GM19240 (cell line): ENCODE results near the gene PGM2.
"Not testable (repeated sequence)": the region's sequence is repeated elsewhere in the genome, so short reads cannot be mapped to it uniquely, and the experiment has no call there.

Source experiments
- DNase-seq: peaks from one replicate; pipeline ENCODE4 v3.0.0; 2011; ENCODE audit warnings: low spot score; ENCODE audit not compliant: insufficient read length

The PGM2 gene

DNA sequence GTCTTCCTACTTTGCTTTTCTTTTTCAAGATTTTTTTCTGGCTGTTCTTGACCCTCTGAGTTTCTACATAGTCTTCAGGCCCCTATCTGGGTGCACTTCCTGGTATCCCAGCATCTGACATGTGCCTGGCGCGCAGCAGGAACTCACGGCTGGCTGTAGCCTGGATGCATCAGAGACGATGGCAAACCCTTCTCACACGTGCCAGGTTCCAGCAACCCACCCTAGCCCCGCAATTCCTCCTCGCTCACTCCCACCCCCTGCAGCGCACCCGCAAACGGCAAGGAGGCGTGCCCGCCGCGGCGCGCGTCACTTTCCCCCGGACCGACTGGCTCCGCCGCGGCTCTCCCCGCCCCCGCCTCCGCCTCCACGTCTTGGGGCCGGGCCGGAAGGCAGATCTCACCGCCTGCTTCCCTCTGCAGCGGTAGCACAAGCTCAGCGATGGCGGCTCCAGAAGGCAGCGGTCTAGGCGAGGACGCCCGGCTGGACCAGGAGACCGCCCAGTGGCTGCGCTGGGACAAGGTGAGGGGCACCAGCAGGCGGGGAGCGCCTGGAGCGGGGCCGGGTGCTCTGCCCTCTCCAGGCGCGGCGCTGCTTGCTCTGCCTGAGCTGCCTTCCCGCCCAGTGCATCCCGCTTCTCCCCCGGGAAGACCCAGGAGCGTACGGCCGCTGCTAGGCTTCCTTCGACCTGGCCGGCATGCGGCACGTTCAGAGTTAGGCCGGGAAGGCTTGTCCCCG, at the start of gene PGM2:
Gene PGM2 (plus strand): TSS at position 392 of the 735 bp plus-strand sequence. CDS start 47 bp downstream, at position 439.
- peak; percentile 86 for DNase-seq

DNA sequence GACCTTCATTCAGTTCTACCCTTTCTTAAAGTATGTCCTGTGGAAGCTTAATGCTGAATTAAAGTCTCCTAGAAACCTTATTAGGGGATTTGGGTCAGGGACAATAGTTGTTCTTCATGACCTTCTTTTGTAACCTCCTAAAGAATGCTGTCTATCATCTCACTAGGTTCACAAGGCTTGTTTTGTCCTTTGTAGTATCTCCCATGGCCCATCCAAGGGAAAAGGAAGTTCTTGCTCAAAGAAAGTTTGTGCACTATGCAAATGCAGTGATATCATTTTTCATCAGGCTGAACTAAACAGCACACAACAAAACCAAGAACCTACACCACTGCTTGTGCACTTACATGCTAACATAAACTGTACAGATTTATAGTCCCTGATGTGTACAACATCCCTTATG, 46.6 kb upstream of the PGM2 start:
- DNase-seq: no peak

DNA sequence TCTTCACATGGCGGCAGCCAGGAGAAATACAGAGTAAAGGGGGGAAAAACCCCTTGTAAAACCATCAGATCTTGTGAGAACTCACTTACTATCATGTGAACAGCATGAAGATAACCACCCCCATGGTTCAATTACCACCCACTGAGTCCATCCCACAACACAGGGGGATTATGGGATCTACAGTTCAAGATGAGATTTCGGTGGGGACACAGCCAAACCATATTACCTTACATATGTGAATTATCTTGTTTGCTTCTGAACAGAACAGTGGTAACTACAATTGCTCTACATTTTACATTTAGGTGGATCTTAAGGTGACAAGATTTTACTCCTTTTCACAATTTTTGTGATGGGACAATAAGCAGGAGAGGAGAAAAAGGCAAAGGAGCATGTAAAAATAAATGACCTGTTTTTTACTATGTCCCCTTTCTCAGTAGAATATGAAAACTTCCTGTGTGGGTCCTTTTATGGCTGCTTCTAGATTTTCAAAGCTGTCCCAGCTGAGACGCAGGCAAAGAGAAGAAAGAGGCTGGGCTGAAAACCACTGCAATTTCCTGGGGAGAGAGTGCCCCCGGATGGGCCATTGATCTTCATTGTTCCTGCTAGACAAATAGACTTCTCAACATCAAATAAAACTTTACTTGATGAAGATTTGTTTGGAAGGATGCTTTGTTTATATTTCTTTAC, 45.9 kb upstream of the PGM2 start:
- DNase-seq: no peak

DNA sequence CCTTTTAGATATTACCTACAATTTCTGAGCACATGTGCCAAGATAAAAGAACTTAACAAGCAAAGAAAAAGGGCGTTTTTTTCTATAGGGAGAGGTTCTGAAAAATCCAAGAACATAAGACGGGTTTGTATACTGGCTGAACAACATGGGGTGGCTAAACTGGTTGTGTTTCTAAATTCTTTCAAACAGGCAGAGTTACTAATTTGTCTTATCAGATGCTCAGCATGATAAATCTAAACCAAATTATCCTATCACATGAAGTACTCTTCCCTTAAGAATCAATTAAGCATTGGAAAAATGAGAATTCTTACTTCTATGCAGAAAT, 45.4 kb upstream of the PGM2 start:
- DNase-seq: no peak

DNA sequence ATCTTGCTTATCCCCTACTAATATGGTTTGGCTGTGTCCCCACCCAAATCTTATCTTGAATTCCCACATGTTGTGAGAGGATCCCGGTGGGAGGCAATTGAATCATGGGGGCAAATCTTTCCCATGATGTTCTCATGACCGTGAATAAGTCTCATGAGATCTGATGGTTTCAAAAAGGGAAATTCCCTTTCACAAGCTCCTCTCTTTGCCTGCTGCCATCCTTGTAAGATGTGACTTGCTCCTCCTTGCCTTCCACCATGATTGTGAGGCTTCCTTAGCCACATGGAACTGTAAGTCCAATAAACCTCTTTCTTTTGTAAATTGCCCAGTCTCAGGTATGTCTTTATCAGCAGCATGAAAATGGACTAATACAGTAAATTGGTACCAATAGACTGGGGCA, 40.2 kb upstream of the PGM2 start:
- not testable (repeated sequence) for DNase-seq

DNA sequence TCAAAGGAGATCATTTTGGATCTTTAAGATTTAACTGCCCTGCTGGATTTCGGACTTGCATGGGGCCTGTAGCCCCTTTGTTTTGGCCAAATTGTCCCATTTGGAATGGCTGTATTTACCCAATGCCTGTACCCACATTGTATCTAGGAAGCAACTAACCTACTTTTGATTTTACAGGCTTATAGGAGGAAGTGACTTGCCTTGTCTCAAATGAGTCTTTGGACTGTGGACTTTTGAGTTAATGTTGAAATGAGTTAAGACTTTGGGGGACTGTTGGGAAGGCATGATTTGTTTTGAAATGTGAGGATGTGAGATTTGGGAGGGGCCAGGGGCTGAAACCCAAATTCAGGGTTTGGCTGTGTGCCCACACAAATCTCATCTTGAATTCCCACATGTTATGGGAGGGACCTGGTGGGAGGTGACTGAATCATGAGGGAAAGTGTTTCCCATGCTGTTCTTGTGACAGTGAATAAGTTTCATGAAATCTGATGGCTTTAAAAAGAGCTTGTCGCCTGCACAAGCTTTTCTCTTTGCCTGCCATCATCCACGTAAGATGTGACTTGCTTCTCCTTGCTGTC, 38.5 kb upstream of the PGM2 start:
- not testable (repeated sequence) for DNase-seq

DNA sequence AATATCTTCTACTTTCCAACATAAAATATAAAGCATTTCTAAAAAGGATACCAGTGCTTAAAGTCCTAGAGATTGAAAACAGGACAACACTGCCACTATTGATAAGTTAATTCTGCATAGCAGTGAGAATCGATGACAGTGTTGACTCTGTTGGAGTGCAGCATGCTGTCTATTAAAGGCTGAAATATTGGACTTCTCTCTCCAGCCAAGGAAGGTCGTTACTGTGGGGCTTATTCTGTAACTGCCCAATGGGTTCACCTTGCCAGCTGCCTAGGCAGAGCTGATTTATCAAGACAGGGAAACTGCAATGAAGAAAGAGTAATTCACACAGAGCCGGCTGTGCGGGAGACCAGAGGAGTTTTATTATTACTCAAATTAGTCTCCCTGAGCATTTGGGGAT, 37.7 kb upstream of the PGM2 start:
- no peak for DNase-seq

DNA sequence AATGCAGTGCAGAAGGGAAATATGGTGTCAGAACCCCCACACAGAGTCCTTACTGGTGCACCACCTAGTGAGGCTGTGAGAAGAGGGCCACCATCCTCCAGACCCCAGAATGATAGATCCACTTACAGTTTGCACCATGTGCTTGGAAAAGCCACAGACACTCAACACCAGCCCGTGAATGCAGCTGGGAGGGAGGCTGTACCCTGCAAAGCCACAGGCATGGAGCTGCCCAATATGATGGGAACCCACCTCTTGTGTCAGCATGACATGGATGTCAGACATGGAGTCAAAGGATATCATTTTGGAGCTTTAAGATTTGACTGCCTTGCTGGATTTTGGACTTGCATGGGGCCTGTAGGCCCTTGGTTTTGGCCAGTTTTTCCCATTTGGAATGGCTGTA, 34.2 kb upstream of the PGM2 start:
- DNase-seq: no peak

DNA sequence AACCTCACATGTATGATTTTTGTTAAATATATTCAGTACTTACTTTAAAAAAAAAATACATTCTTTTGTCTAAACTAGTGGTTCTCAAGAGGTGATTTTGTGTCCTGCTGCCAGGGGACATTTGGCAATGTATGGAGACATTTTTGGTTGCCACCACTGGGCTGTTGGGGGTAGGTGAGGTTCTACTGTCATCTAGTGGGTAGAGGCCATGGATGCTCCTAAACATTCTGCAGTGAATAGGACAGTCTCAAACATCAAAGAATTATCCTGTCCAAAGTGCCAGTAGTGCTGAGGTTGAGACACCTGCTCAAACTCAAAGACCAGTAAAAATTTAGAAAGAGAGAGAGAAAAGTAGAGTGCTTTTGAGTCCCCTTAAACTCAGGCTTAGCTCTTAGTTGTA, 32.9 kb upstream of the PGM2 start:
- DNase-seq: no peak

DNA sequence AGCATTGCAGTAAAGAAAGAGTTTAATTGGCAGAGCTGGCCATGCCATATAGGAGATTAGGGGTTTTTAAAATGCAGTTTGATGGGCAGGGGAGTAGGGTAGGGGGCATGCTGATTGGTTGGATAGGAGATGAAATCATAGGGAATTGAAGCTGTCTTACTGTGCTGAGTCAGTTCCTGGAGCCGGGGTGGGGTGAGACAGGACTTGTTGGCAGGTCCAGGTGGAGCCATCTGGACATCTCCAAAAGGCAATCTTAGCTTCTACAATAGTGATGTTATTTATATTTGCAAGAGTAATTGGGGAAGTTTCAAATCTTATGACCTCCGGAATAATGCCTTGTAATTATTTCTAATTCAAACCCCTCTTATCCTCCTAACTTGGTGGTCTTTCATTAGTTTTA, 32.4 kb upstream of the PGM2 start:
- DNase-seq: no peak

DNA sequence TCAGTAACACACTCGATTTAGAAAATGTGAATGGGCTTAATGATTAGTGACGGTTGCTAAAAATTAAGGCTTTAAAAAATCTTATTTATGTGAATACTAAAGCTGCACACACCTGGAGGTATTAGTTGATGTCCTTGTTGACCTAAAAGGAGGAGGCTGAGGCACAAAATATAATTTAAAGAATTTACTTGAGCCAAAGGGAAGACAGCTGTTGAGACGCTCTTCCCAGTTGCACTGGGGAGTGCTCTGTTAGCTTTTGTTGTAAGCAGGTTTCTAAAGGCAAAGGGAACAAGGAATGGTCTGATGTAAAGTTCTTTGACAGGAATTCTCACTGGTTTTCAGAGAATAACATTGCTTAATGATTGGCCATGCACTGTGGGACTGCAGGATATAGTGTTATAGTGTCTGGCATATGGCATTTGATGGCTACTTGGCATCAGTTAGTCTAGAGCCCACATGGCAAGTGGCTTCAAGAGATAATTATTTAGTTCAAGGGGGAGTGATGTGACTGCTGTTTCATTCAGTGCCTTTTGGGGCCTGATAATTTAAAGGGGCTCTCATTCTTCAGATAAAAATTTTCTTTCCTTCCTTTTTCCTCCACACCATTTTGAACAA, 30.8 kb upstream of the PGM2 start:
- no peak for DNase-seq

DNA sequence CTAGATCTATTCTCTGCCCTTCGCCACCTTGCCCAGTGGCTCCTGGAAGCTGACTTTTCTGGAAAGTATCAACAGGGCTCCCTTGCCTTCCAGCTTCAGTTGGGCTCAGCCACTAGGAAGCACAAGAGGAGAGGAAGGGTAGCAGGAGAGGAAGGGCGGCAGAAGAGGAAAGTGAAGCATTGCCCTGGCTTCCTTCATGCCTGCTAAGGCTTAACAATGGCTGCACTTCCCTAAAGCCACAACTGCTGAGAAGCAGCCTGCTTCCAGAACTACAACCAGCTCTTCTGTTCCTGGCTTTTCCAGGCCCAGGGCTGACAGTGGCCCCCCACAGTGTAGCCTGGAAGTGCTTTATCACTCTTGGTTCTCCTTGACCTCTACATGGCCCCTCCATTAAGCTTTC, 29.1 kb upstream of the PGM2 start:
- no peak for DNase-seq

DNA sequence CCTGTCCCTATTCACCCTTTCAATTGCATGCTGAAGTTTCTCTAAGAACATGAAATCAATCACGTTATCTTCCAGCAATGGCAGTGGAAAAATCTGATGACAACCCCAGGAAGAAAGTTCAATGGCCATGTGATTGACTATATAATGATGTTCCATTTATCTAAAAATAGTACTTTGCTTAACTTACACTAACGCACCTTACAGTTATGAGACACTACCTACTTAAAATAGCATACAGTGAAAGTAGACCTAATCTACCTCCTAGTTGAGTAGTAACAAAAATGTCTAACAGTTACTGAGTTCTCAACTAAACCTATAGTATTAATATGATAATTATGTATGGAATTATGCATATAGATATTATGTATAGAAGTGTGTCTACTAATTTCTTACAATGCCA, 28.6 kb upstream of the PGM2 start:
- no peak for DNase-seq

DNA sequence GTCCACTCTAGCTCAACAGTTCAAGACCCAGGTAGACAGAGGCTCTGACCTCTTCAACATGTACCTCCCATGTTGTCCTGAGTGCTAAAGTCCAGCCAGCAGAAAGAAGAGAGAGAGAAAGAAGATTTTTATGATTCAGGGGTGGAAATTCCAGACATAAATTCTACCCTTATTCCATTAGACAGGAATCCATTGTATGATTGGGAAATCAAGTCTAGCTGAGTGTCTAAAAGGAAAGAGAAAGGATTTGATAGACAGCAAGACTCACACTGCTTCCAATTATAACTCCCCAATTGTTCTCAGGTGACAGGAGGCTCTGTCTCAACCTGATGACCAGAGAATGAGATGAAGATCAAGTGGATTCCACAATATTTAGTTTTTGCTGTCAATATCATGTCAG, 27.9 kb upstream of the PGM2 start:
- DNase-seq: no peak

DNA sequence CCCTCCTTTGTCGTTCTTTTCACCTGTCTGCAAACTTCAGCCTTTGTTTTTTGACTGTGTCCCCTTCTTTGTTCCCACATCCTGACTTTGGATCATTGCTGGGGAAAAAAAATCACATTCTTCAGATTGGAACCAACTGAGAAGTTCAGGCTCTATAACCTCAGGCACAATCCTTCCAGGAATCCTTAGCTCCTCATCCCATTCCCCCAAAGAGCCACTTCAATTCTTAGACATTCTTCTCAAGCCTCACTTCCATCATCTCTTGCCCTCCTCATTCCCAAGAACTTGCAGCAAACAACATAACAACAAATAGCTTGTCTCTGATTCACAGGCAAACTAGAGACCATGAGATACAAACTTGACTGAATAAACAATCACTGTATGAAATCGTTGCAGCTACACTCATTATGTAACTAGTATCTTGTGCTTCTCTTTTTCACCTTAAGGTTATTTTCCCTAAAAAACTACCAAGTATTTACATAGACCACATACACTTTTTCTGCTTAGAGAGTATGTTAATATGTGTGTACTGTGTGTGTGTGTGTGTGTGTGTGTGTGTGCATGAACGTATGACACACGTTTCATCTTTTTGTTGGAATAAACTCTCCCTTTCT, 26.4 kb upstream of the PGM2 start:
- no peak for DNase-seq

DNA sequence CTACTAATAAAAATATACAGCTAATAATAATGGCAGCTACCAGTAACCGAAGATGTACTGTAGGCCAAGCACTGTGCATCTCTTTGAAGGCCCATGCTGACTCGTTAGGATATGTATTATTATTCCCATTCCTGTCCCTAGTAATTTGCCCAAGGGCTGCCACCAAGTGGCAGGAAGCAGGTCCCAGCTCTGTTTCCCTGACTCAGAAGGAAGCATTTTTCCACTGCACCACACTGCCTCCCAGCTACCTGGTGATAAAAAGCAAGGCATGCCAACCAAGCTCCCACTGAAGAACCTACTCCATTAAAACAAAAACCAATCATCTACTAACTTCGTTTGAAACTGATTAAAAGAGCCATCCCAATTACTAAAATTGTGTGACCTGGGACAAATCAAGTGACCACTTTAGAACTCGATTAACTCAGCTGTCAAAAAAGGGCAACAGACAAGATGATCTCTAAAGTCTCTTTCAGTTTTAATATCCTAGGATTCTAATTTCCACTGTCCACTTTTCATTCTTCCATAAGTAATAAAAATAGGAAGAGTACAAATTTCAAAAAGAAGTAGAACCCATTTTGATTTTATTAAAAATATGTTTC, 24.3 kb upstream of the PGM2 start:
- no peak for DNase-seq

DNA sequence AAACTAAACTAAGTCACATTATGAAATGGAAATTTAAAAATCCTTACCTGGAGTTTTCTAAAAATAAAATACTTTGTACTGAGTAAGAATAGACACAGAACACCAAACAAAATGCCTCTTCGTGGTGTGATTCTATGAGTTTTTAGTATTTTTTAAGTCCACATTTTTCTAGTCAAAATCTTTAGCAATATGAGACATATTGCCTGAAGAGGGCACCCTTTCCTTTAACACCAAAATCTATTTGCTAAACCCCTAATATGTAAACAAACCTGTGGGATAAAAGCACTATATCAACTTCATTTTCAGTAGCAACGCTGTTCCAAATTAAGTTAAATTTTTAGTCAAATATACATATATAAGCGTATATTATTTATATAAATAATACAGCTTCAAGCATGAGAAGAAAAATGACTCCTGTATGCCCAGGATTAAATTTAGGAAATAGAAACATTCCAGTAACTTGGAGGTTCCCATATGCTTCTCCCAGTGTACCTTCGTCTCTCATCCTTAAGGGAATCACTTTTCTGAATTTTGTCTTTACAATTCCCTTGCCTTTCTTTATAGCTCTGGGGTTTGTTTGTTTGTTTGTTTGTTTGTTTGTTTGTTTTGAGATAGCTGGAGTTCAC, 23.0 kb upstream of the PGM2 start:
- DNase-seq: no peak

DNA sequence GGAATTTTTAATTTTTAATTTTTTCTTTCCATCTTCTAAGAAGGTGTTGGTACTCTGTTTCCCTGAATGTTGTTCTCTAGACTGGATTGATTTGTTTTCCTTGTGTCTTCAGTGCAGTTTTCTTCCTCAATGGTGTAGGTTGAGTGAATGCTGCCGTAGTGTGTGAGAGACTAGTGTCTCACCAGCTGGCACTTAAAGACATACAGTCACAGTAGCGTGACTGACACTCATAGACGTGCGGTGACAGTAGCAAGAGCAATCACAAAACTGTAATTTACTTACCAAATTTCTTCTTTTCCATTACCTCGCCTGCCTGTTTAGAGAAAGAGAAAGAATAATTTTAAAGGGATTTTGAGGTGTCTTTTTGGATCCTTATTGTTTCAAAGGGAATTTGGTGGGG, 21.4 kb upstream of the PGM2 start:
- no peak for DNase-seq

DNA sequence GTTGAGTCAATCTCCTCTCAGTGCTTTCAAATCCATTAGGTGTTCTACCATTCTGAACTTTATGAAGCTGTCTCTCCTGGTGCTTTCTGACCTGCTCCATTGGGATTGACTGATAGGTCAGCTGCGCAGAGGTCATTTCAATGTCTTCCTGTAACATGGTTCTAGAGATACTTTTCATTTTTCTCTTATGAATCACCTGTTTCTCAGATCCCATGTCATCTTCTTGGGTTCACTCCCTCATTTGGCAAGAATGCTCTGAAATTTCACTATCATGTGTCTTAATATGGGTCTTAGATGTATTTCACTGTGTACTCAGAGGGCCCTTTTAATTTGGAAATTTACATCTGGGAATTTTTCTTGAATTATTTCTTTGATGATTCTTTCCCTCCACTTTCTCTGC, 13.8 kb upstream of the PGM2 start:
- no peak for DNase-seq

DNA sequence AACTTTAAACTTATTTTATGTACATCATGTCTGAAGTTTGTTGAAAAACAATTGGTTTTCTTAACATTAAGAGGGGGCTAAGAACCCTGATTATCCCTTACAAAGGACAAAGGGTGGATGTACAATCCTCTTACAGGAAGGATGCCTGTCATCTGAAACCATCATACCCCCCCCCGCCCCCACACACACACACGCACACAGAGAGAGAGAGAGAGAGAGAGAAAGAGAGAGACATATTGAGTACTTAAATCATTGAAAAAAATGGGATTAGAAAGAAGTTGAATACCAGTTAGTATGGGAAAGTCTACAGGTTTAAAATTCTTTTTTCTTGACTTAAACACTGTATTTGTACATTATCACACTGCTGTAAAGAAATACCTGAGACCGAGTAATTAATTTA, 10.9 kb upstream of the PGM2 start:
- no peak for DNase-seq

DNA sequence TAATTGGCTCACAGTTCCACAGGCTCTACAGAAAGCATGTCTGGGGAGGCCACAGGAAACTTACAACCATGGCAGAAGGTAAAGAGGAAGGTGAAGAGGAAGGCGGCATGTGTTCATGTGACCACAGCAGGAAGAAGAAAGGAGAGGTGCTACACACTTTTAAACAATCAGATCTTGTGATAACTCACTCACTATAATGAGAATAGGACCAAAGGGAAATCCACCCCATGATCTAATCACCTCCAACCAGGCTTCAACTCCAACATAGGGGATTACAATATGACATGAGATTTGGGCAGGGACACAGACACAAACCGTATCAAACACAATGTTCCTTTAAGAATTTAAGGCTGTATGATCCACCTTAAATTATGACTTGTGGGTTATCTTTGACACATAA, 10.5 kb upstream of the PGM2 start:
- no peak for DNase-seq
